Thoracic aorta (tissue), 2 donors: ENCODE measurements around the gene TMTC3. TPM values are rescaled to one million over a fixed set of nuclear protein-coding genes. Genes with fewer than 3 reads are reported as not detected.

Experiments
- ATAC-seq: fragments of 150-250 bp; one replicate; pipeline ENCODE4 v1.8.0; 2017; ENCODE audit warnings: low read depth; ENCODE audit not compliant: insufficient number of reproducible peaks, low FRiP score
- DNase-seq: peaks from one replicate; pipeline ENCODE4 v3.0.0-alpha.2; 2020; ENCODE audit warnings: low spot score
- H3K27ac ChIP-seq, 2 donors: fragments of 200-600 bp; sonication (generic); 1 replicate in 1 of 2; 2 replicates in 1 of 2; pipeline ENCODE4 v1.5.1; 2016; ENCODE audit warnings: mild to moderate bottlenecking in 2 of 2, moderate library complexity in 2 of 2
- H3K27me3 ChIP-seq: fragments of 200-600 bp; sonication (generic); replicated peaks from 2 replicates; pipeline ENCODE4 v1.6.0; 2016; ENCODE audit warnings: mild to moderate bottlenecking; ENCODE audit not compliant: insufficient read depth
- H3K36me3 ChIP-seq: fragments of 200-600 bp; sonication (generic); one replicate; pipeline ENCODE4 v1.5.1; 2016
- H3K4me1 ChIP-seq, 2 donors: fragments of 200-600 bp; sonication (generic); 1 replicate in 1 of 2; 2 replicates in 1 of 2; pipeline versions ENCODE4 v1.5.1 to v1.6.0; 2016; ENCODE audit warnings: low read depth in 2 of 2, mild to moderate bottlenecking in 1 of 2; ENCODE audit not compliant: control insufficient read depth in 1 of 2
- H3K4me3 ChIP-seq: fragments of 200-600 bp; sonication (generic); 2 replicates; pipeline ENCODE4 v1.5.1; 2016; ENCODE audit warnings: mild to moderate bottlenecking
- H3K9me3 ChIP-seq: fragments of 200-600 bp; sonication (generic); 2 replicates; pipeline ENCODE4 v1.5.1; 2016
- total RNA-seq, 2 donors: library from RNA; depleted of rRNA; stranded (reverse); fragments of >200 nt; gene quantifications; one replicate each; pipeline versions ENCODE4 v1.1.0 to v1.2.3, GENCODE V29; 2016
- TF ChIP-seq, protein P1 (sequence below): fragments of 200-600 bp; sonication (generic); IDR thresholded peaks from one replicate; pipeline ENCODE4 v1.5.1; 2019; ENCODE audit warnings: antibody characterized with exemption

Gene TMTC3
- total RNA-seq, 2 donors from 2014 or later: 17.6 to 22.9 TPM

DNA sequence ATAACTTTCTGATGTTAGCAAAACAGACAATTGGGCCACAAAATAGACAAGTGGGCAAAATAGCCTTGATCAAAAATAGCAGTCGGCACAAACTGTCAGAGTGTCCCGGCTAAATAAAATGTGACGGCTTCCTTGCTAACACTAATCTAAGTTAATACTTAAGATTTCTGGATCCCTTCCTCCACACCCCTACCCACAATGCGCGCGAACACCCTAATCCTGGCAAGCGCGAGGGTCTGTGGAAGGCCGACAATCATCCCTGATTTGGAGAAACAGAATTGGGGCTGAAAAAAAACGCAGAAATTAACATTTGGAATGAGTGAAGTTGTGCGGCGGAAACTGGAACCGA is 708 bp upstream of the TMTC3 start:
- no peak for ATAC-seq
- peak overlapping the region; percentile 96 for H3K4me3 ChIP-seq
- no peak for DNase-seq
- TF ChIP-seq, protein P1, sequence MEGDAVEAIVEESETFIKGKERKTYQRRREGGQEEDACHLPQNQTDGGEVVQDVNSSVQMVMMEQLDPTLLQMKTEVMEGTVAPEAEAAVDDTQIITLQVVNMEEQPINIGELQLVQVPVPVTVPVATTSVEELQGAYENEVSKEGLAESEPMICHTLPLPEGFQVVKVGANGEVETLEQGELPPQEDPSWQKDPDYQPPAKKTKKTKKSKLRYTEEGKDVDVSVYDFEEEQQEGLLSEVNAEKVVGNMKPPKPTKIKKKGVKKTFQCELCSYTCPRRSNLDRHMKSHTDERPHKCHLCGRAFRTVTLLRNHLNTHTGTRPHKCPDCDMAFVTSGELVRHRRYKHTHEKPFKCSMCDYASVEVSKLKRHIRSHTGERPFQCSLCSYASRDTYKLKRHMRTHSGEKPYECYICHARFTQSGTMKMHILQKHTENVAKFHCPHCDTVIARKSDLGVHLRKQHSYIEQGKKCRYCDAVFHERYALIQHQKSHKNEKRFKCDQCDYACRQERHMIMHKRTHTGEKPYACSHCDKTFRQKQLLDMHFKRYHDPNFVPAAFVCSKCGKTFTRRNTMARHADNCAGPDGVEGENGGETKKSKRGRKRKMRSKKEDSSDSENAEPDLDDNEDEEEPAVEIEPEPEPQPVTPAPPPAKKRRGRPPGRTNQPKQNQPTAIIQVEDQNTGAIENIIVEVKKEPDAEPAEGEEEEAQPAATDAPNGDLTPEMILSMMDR: no peak
- peak overlapping the region; percentile 35 to 53 for H3K27ac ChIP-seq
- H3K36me3 ChIP-seq: no peaks in the 10 kb centered on the region
- peaks cover 5 to 19% of the 10 kb centered on the region in 2 donors for H3K4me1 ChIP-seq
- H3K9me3 ChIP-seq: no peaks in the 10 kb centered on the region
- H3K27me3 ChIP-seq: no peaks in the 10 kb centered on the region

DNA sequence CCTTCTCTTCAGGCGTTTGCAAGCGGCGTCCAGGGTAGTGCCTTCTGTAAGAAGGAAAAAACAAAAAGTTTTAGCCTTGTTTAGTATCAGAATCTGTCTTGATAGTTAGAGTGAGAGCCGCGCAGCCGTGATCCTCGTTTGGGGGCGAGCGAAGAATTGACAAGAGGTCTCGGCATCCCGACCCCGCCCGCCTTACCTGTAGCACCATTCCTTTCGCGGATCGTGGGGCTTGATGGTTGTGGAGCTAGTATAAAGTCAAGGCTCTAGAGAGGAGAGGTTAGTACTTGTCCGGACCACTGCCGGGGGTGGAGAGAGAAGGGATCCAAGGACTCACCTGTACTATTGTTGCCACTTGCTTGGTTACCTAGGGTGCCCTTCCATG is 494 bp downstream of the TMTC3 start:
- DNase-seq: peak; percentile 6
- H3K4me1 ChIP-seq: peaks cover 5 to 19% of the 10 kb centered on the region in 2 donors
- no peaks in the 10 kb centered on the region for H3K27me3 ChIP-seq
- ATAC-seq: no peak
- H3K27ac ChIP-seq: peak overlapping the region; percentile 45 to 53
- H3K36me3 ChIP-seq: no peaks in the 10 kb centered on the region
- H3K4me3 ChIP-seq: peak overlapping the region; percentile 96
- H3K9me3 ChIP-seq: no peaks in the 10 kb centered on the region
- TF ChIP-seq, protein P1: no peak

DNA sequence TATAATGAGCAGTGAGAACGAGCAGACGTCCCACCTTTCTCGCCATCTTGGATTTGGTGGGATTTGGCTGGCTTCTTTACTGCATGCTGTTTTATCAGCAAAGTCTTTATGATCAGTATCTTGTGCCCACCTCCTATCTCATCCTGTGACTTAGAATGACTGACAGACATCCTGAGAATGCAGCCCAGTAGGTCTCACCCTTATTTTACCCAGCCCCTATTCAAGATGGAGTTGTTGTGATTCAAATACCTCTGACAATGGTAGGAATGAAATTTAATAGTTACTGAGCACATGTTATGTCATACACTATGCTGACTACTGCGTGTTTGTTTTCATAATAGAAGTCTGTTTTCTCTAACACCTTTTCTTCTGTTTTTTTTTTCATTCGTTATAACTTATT is 1.9 kb downstream of the TMTC3 start:
- no peak for DNase-seq
- Histone ChIP-seq H3K4me1 (peaks cover 5 to 19% of the 10 kb centered on the region in 2 donors), H3K9me3 (no peaks in the 10 kb centered on the region), H3K4me3 (no peak overlapping the region), H3K27me3 (no peaks in the 10 kb centered on the region), H3K36me3 (no peaks in the 10 kb centered on the region), H3K27ac (no peak overlapping the region)
- no peak for ATAC-seq
- TF ChIP-seq, protein P1: no peak

DNA sequence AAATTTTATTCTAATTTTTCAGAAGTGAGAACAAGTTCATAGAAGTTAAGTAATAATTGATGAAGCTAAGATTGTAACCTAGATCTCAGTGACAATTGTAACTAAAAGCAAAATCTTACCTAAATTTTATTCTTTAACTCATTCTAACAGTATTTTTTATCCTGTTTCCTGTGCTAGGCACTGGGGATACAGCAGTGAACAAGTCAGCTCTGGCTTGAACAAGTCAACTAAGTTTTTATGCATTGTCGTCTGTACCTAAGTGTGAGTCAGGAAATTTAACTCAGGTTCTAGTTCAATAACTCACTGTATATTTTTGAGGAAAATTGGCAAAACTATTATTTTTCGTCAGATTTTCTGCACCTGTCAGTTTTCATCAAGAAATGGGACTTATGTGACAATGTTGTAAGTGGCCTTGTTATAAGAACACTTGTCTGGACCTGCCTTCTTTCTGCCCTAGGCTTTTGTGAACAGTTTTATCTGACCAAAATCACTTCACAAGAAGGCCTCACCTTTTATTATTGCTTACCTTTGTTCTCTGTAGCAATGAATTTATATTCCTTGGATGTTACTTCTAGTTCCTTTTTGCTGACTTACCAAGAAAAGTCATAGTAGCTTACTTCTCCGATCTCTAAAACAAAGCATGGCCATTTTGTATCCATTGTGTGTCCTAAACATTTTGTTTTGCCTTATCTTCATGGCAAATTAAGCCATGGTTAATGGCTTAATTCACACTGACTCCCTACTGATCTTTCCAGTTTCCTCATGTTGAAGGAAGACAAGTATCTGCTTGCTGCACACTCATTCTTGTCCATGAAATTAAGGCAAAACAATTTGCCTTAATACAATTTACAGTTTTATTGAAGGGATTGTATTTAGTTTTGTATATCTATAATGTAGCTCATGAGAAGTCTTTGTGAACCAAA is 2.7 kb downstream of the TMTC3 start:
- no peak for ATAC-seq
- Histone ChIP-seq H3K9me3 (no peaks in the 10 kb centered on the region), H3K36me3 (no peaks in the 10 kb centered on the region), H3K27me3 (no peaks in the 10 kb centered on the region), H3K4me3 (no peak overlapping the region), H3K27ac (no peak overlapping the region), H3K4me1 (peaks cover 5 to 19% of the 10 kb centered on the region in 2 donors)
- no peak for DNase-seq
- TF ChIP-seq, protein P1: no peak

DNA sequence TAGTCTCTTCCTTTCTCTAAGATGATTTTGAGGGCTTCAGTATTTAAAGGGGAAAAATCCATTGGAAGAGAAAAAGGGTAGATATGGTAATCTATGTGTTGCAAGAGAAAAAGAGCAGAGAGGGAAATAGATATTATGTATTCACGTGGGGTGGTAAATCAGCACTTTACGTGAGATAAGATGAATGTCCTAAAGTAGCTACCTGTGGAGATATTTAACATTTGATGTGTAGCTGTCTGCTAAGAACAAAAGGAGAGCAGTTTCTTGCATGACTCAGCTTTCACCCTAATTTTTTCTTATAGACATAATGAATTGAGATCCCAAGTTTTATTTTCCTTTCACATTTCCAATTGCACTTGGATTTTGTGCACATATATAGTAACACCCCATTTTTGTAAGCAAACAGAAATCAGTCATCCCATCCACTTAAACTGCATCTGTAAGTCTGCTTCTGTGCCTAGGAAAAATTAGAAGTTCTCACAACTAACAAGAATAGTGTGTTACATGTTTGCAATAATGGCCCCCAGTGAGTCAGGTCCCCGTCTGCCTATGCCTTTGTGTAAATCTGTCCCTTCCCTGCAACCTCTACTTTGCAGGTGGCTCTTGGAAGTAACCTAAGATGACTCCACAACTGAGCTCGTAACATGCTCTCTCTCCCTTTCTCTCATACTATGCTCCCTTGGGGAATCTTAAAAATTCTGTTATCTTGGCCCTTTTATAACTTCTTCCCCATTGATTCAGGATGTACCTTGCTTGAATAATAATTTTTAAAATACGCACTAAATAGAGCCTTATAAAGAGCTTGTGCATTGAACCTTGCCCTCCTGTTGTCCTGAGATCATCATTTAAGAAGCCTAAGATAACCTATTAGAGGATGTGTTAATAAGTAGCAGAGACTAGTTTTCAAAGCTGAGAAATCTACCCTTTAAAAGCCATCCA is 3.7 kb downstream of the TMTC3 start:
- ATAC-seq (no peak), DNase-seq (no peak)
- no peaks in the 10 kb centered on the region for H3K27me3 ChIP-seq
- H3K36me3 ChIP-seq: no peaks in the 10 kb centered on the region
- peaks cover 5 to 19% of the 10 kb centered on the region in 2 donors for H3K4me1 ChIP-seq
- H3K9me3 ChIP-seq: no peaks in the 10 kb centered on the region
- TF ChIP-seq, protein P1: no peak
- H3K27ac ChIP-seq: no peak overlapping the region
- no peak overlapping the region for H3K4me3 ChIP-seq
